HG03139 (cell line): ENCODE measurements around the gene USHBP1.

ENCODE experiments used
- ATAC-seq: cut with Tn5 transposase; IDR thresholded peaks from one replicate; pipeline ENCODE4 v1.9.1; 2021; ENCODE audit not compliant: unreplicated experiment

USHBP1 gene

GRCh38 chr19:17214508-17215126 is 49.9 kb downstream of the USHBP1 start:
- ATAC-seq = no peak

GRCh38 chr19:17213334-17213733 is 51.2 kb downstream of the USHBP1 start:
- ATAC-seq = no peak

GRCh38 chr19:17211547-17212446 is 52.7 kb downstream of the USHBP1 start:
- ATAC-seq = no peak

- no peak for ATAC-seq
Measured at GRCh38 chr19:17210296-17210695, 54.2 kb downstream of the USHBP1 start.

- no peak for ATAC-seq
Measured at GRCh38 chr19:17209126-17210036, 55.2 kb downstream of the USHBP1 start.

GRCh38 chr19:17206736-17207581 is 57.6 kb downstream of the USHBP1 start:
- no peak for ATAC-seq

GRCh38 chr19:17205237-17206140 is 59.1 kb downstream of the USHBP1 start:
- no peak for ATAC-seq

GRCh38 chr19:17202713-17203112 is 61.8 kb downstream of the USHBP1 start:
- no peak for ATAC-seq

- no peak for ATAC-seq
Measured at GRCh38 chr19:17202249-17202648, 62.3 kb downstream of the USHBP1 start.

- no peak for ATAC-seq
Measured at GRCh38 chr19:17200408-17201079, 64.0 kb downstream of the USHBP1 start.
